Dermis microvascular lymphatic vessel endothelial cell (primary cell): ENCODE results near the gene ADAM12. TPM values are rescaled to one million over a fixed set of nuclear protein-coding genes. Genes with fewer than 3 reads are reported as not detected.
"Not testable (repeated sequence)": the region's sequence is repeated elsewhere in the genome, so short reads cannot be mapped to it uniquely, and the experiment has no call there.

Experiments
- DNase-seq, 2 donors: peaks; one replicate each; pipeline versions ENCODE4 v3.0.0 to v3.0.0-alpha.2; 2010; ENCODE audit warnings: low read depth in 2 of 2
- total RNA-seq: library from RNA; depleted of rRNA; stranded (reverse); fragments of >200 nt; gene quantifications from 2 replicates; pipeline ENCODE4 v1.2.1, GENCODE V29; 2014

The ADAM12 gene
- total RNA-seq, 1 donor from 2014 or later = 0.64 TPM

DNA sequence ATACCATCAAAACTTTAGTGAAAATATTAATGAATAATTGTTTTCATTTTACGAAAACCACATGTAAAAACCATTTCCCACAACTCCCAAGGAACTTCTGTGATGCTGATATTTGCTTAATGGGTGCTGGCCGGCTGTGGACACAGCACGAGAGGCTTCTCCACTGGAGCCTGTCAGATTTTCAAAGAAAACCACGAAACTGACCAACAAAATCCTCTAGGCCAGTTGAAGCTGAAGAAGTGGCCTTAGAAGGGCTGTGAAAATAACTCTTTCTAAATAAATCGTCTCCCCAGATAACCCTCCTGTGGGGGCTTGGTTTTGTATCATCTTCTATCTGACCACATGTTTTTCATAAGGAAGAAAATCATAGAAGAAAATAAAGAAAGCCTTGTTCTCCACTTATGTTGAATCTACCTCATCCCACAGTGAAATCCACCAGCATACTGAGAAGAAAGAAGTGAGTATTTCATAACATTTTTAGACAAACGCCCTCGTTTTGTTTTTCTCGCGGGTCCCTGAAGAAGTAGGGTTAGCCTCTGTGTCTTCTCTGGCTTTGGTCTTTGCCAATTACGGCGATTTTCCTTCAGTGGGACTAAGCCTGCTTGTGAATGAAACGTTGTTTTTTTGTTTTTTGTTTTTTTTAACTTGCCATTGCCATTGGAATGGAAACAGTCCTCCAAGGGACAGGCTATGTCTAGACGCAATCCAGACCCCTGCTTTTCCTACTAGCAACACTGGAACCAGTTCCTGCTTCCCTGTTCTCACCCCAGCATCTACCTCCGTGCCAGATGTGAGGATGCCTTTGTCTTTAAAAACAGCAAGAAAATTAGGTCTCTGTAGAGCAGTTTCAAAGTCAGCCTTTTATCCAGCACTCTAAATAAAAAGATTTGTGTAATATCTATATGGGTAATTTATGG lies 123.9 kb downstream of the ADAM12 start:
- DNase-seq = no peak

GRCh38 chr10:126263006-126263676 lies 125.1 kb downstream of the ADAM12 start:
- no peak for DNase-seq

DNA sequence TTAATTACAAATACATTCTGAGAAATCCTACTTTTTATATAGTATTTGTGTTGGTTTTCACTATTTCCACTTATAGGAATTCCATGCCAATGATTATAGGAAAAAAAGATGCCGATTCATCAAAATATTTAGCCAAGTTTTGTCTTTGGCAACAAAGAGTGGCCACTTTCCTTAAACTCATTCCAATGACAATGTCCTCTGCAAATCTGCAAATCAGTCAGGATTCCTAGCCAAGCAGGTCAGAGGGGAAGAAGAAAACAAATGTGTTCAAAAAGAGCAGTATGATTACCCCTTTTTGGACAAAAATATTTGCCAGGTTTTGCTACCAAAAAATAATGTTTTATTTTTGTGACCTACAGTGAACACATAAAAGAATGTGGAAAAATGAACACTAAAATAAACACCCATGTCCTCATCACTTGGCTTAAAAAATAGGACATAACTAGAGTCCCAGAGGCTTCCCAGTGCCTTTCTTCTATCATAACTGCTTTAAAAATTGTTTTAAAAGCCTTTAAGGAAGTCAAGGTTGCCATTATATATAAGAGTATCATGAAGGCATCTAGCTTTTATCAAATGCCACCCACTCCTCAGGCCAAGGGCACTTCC lies 125.9 kb downstream of the ADAM12 start:
- no peak for DNase-seq

DNA sequence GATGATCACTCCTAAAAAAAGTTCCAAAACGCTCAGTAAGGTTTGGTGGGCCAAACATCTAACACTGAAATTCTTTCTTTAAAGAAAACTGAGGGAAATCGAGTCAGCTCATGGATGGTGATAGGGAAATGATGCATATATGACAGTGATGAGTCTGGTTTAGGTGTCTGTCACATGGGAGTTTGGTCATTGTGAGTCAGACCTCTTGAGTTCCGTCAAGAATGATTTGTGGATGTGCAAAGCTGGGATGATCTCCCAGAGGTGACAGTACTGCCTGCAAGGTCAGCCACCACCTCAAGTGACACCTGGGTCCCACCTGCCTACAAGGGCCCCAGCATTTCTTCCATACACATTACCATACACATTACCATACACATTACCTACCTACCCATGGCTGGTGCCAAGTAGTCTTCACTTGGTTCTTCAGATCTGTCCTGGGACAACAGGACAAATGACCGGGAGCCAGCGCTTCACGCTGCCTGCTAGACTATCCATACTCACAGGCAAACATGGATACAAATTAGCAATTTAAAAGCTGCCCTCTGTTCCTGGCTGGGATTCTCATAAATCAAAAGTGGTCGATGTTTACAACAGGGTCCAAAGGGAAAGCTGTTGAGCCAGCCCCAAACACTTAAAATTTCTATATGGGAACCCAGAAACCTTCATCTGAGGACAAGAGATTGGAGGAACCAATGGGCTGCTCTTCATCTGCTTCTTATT lies 128.4 kb downstream of the ADAM12 start:
- DNase-seq = no peak

GRCh38 chr10:126256864-126257263 lies 131.4 kb downstream of the ADAM12 start:
- DNase-seq = no peak

- DNase-seq = no peak
These were observed 133.0 kb downstream of the ADAM12 start for GRCh38 chr10:126255313-126255712.

DNA sequence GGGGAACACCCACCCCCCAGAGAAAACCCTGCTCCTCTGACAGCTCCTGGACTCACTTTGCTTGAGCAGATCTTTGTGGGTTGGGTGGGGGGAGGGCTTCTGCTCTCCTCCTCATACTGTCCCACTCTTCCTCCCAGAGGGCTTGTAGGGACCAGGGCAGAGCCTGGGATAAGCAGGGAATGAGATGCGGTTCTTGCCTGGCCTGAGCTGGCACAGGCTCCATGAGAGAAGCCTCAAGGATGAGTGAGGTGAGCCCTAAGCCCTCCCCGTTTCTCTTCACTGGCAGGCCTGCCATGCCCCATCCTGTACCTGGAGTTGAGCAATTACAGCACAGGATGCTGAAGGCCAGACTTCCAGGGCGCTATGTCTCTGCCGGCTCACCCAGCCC lies 134.7 kb downstream of the ADAM12 start:
- no peak for DNase-seq

- DNase-seq = no peak
These were observed 135.2 kb downstream of the ADAM12 start for GRCh38 chr10:126252884-126253610.

GRCh38 chr10:126251778-126252407 lies 136.4 kb downstream of the ADAM12 start:
- DNase-seq = no peak

DNA sequence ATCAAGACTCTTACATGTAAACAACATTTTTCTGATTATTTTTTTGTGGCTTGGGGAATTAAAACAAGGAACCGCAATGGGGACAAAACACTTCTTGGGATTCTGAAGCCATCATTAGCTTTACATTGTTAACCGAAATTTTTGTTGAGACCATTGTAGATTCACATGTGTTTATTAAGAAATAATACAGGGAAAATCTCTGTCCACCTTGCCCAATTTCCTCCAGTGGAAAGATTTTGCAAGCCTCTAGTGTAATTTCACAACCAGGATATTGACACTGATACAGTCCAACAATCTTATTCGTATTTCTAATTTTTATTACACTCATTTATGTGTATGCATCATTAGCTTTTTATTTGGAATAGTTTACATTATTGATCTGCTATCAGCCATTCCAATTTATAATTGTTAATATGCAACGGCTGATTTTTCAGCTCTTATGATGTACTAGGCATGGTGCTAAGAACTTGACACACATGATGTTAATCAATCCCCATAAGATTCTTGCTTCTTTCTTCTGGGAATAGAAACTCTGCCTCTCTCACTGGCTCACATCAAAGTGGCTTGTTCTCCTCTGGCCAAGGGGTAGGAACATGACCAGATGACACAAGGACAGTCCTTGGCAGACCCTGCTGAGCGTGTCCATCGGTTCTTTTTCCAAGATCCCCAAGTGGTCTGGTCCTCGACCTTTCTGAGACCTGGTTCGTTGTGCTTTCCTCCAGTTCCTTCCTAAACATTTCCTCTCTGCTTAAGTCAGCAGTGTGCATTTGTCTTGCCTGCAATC lies 137.6 kb downstream of the ADAM12 start:
- no peak for DNase-seq

DNA sequence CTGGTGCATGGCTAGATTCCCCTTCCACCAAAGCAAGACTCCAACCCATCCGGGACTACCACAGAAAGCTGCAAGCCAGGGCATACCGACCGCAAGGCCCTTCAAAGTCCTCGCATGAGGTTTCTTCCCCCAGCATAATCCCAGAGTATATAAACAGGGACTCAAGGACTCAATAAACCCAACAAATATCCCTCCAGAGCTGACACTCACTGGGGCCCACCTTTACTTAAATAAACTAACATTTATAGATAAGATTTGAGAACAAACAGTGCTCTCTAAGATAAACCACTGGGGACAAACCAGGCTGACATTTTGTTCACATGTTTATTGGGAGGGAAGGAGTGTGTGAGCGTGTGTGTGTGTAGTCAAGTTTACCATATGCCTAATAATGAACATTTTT lies 138.2 kb downstream of the ADAM12 start:
- no peak for DNase-seq

- DNase-seq = no peak
These were observed 140.8 kb downstream of the ADAM12 start for GRCh38 chr10:126247446-126247975.

- DNase-seq = not testable (repeated sequence)
These were observed 141.9 kb downstream of the ADAM12 start for GRCh38 chr10:126246396-126246795.

GRCh38 chr10:126245501-126245900 lies 142.8 kb downstream of the ADAM12 start:
- DNase-seq = no peak

- DNase-seq = no peak
These were observed 144.3 kb downstream of the ADAM12 start for GRCh38 chr10:126243971-126244370.

- no peak for DNase-seq
These were observed 145.0 kb downstream of the ADAM12 start for GRCh38 chr10:126243306-126243705.

- DNase-seq = no peak
These were observed 145.6 kb downstream of the ADAM12 start for GRCh38 chr10:126242397-126243260.

GRCh38 chr10:126240483-126240882 lies 147.8 kb downstream of the ADAM12 start:
- no peak for DNase-seq

DNA sequence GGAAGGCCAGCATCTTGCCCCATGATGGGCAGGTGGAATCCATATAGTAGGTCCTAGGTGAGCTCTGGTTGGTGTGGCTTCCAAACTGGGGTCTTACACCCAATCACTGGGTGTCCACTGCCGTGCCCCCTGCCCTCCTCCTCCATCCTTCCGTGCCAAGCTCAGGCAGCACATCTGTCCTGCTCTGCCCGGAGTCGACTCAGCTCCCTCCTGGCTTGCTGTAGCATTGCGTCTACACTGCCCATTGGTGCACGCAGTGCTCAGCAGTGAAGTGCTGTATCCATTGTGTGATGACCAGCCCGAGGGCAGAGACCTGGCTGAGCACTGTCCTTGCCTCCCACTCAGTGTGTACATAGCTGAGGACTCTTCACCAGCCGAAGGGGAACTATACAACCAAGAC lies 148.4 kb downstream of the ADAM12 start:
- DNase-seq = no peak
